ENCODE measurements around the gene PAWR. TPM values are rescaled to one million over a fixed set of nuclear protein-coding genes. Genes with fewer than 3 reads are reported as not detected.
A peak's percentile ranks its signal among the peaks of the same experiment; 100 is the strongest.

PAWR gene
- total and polyA plus RNA-seq, 3 experiments from 2014 or later, result 2.3 to 2.9 (median 2.4) TPM

DNA sequence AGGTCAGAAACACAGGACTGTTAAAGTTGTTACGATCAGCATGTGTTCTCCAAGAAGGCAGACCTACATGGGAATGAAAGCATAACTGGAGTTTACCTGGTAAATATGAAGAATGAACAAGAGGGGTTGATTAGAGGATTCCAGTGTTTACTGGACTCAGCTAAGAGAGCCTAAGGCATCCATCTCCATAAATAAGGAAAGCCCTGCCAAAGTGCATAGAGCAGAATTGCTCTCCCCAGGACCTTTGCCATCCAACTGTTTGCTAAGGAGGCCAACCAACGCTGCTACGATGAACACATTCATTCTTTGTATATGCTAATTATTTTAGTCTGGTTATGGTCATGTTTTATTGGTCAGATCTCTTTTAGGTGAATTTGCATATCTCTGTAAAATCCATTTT is 17.1 kb upstream of the PAWR start:
- ChIA-PET POLR2A (no interaction called here), CTCF (interaction anchor here (0.8 kb wide), 1 partner anchor 9 kb away, joined by 3 read pairs; no protein-coding TSS in a partner anchor)
- no peak overlapping the region for H3K4me3 Mint-ChIP-seq
- H3K4me1 Mint-ChIP-seq, result no peaks in the 10 kb centered on the region
- Histone ChIP-seq H3K9me3 (ENCODE audit: low read length) (no peaks in the 10 kb centered on the region), H3K27ac (ENCODE audit: low read depth, low read length) (no peak overlapping the region), H3K4me3 (ENCODE audit: low read length) (no peak overlapping the region), H3K36me3 (ENCODE audit: insufficient read depth, low read length) (no peaks in the 10 kb centered on the region), H3K4me1 (ENCODE audit: insufficient read depth, low read length) (no peaks in the 10 kb centered on the region), H3K27me3 (ENCODE audit: insufficient read depth, low read length, poor library complexity, severe bottlenecking) (no peaks in the 10 kb centered on the region)
- peaks cover 5 to 18% of the 10 kb centered on the region in 2 donors for H3K27me3 Mint-ChIP-seq
- no peak for DNase-seq
- H3K36me3 Mint-ChIP-seq, result no peaks in the 10 kb centered on the region
- H3K9me3 Mint-ChIP-seq, result no peaks in the 10 kb centered on the region
- H3K27ac Mint-ChIP-seq, result no peak overlapping the region

DNA sequence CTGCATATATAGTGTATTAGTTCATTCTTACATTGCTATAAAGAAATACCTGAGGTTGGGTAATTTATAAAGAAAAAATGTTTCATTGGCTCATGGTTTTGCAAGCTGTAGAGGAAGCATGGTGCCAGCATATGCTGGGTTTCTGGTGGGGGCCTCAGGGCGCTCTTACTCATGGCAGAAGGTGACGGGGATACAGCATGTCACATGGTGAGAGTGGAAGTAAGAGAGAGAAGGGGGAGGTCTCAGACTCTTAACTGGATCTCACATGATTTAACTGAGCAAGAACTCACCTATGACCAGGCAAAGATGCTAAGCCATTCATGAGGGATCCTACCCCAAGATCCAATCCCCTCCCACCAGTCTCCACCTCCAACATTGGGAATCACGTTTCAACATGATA is 15.9 kb upstream of the PAWR start:
- H3K4me3 Mint-ChIP-seq, result no peak overlapping the region
- no peak for DNase-seq
- H3K27me3 Mint-ChIP-seq, result peaks cover 6 to 21% of the 10 kb centered on the region in 2 donors
- no peaks in the 10 kb centered on the region for H3K4me1 Mint-ChIP-seq
- Histone ChIP-seq H3K4me1 (ENCODE audit: insufficient read depth, low read length) (no peaks in the 10 kb centered on the region), H3K4me3 (ENCODE audit: low read length) (no peak overlapping the region), H3K27ac (ENCODE audit: low read depth, low read length) (no peak overlapping the region), H3K9me3 (ENCODE audit: low read length) (no peaks in the 10 kb centered on the region), H3K27me3 (ENCODE audit: insufficient read depth, low read length, poor library complexity, severe bottlenecking) (no peaks in the 10 kb centered on the region), H3K36me3 (ENCODE audit: insufficient read depth, low read length) (no peaks in the 10 kb centered on the region)
- no peaks in the 10 kb centered on the region for H3K36me3 Mint-ChIP-seq
- CTCF ChIA-PET, result no interaction called here
- H3K27ac Mint-ChIP-seq, result no peak overlapping the region
- H3K9me3 Mint-ChIP-seq, result no peaks in the 10 kb centered on the region
- POLR2A ChIA-PET, result no interaction called here

- Mint-ChIP-seq H3K4me1 (no peaks in the 10 kb centered on the region), H3K27me3 (peaks cover 6 to 21% of the 10 kb centered on the region in 2 donors), H3K9me3 (no peaks in the 10 kb centered on the region), H3K27ac (no peak overlapping the region), H3K4me3 (no peak overlapping the region), H3K36me3 (no peaks in the 10 kb centered on the region)
- no peaks in the 10 kb centered on the region for H3K4me1 ChIP-seq (ENCODE audit: insufficient read depth, low read length)
- no peaks in the 10 kb centered on the region for H3K9me3 ChIP-seq (ENCODE audit: low read length)
- ChIA-PET POLR2A (no interaction called here), CTCF (no interaction called here)
- no peaks in the 10 kb centered on the region for H3K27me3 ChIP-seq (ENCODE audit: insufficient read depth, low read length, poor library complexity, severe bottlenecking)
- no peak overlapping the region for H3K27ac ChIP-seq (ENCODE audit: low read depth, low read length)
- H3K36me3 ChIP-seq (ENCODE audit: insufficient read depth, low read length), result no peaks in the 10 kb centered on the region
- H3K4me3 ChIP-seq (ENCODE audit: low read length), result no peak overlapping the region
- DNase-seq, result no peak
These were observed 15.4 kb upstream of the PAWR start for GRCh38 chr12:79706156-79706555.

DNA sequence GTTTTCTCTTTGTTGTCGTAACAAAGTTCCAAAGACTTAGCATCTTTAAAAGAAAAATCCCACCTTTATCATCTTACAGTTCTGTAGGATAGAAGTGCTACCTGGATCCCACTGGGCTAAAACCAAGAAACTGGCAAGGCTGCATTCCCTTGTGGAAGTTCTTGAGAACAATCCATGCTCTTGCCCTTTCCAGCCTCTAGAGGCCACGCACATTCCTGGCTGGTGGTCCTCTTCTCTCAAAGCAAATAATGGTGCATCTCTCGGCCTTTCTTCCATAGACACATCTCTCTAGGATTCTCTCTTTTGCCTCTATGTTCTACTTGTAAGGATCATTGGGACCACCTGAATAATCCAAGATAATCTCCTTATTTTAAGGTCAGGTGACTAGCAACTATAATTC is 8.2 kb upstream of the PAWR start:
- peaks cover 0 to 6% (median 0%) of the 10 kb centered on the region in 5 donors for H3K9me3 Mint-ChIP-seq
- Histone ChIP-seq H3K27ac (ENCODE audit: low read depth, low read length) (no peak overlapping the region), H3K27me3 (ENCODE audit: insufficient read depth, low read length, poor library complexity, severe bottlenecking) (no peaks in the 10 kb centered on the region), H3K9me3 (ENCODE audit: low read length) (no peaks in the 10 kb centered on the region), H3K4me3 (ENCODE audit: low read length) (no peak overlapping the region), H3K36me3 (ENCODE audit: insufficient read depth, low read length) (no peaks in the 10 kb centered on the region), H3K4me1 (ENCODE audit: insufficient read depth, low read length) (no peaks in the 10 kb centered on the region)
- no peaks in the 10 kb centered on the region for H3K4me1 Mint-ChIP-seq
- no peaks in the 10 kb centered on the region for H3K36me3 Mint-ChIP-seq
- peaks cover 9 to 31% of the 10 kb centered on the region in 2 donors for H3K27me3 Mint-ChIP-seq
- DNase-seq, result no peak
- H3K4me3 Mint-ChIP-seq, result no peak overlapping the region
- ChIA-PET CTCF (interaction anchor here (0.6 kb wide), 1 partner anchor 8 kb away, joined by 3 read pairs; no protein-coding TSS in a partner anchor), POLR2A (no interaction called here)
- no peak overlapping the region for H3K27ac Mint-ChIP-seq

DNA sequence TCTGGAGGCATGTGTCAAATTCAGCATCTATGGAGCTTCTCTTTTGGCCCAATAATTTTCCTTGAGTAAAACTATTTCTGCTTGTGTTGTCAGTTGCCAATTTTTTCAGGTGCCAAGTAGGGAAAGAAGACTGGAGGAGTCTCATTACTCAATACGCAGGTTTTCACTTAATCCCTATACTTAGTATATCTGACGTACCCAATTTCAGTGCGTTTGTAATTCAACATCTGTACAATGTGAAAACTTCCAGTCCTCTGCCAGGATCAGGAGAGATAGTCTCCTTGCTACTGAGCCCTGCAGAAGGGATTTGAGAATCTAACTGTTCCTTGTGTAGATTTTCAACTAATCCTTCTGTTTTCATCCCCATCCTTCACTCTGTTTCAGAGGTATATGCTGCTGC is 5.7 kb upstream of the PAWR start:
- Mint-ChIP-seq H3K4me1 (peaks cover under 1 to 9% (median 4%) of the 10 kb centered on the region in 3 donors), H3K4me3 (no peak overlapping the region), H3K27ac (no peak overlapping the region), H3K27me3 (peaks cover 20 to 41% of the 10 kb centered on the region in 2 donors), H3K36me3 (no peaks in the 10 kb centered on the region), H3K9me3 (peaks cover 0 to 6% (median 0%) of the 10 kb centered on the region in 5 donors)
- no peak for DNase-seq
- Histone ChIP-seq H3K4me3 (ENCODE audit: low read length) (no peak overlapping the region), H3K27me3 (ENCODE audit: insufficient read depth, low read length, poor library complexity, severe bottlenecking) (peaks cover 7% of the 10 kb centered on the region), H3K36me3 (ENCODE audit: insufficient read depth, low read length) (no peaks in the 10 kb centered on the region), H3K27ac (ENCODE audit: low read depth, low read length) (no peak overlapping the region), H3K4me1 (ENCODE audit: insufficient read depth, low read length) (no peaks in the 10 kb centered on the region), H3K9me3 (ENCODE audit: low read length) (no peaks in the 10 kb centered on the region)
- ChIA-PET CTCF (no interaction called here), POLR2A (no interaction called here)

- Histone ChIP-seq H3K9me3 (ENCODE audit: low read length) (no peaks in the 10 kb centered on the region), H3K4me3 (ENCODE audit: low read length) (no peak overlapping the region), H3K27me3 (ENCODE audit: insufficient read depth, low read length, poor library complexity, severe bottlenecking) (peaks cover 14% of the 10 kb centered on the region), H3K4me1 (ENCODE audit: insufficient read depth, low read length) (peaks cover 8% of the 10 kb centered on the region), H3K36me3 (ENCODE audit: insufficient read depth, low read length) (no peaks in the 10 kb centered on the region), H3K27ac (ENCODE audit: low read depth, low read length) (no peak overlapping the region)
- DNase-seq, result no peak
- CTCF ChIA-PET, result no interaction called here
- H3K4me1 Mint-ChIP-seq, result peaks cover 9 to 26% (median 25%) of the 10 kb centered on the region in 3 donors
- peaks cover 0 to 6% (median 2%) of the 10 kb centered on the region in 5 donors for H3K9me3 Mint-ChIP-seq
- H3K4me3 Mint-ChIP-seq, result peak overlapping the region in 1 of 7 donors; percentile 82
- H3K27ac Mint-ChIP-seq, result no peak overlapping the region
- peaks cover 32 to 59% of the 10 kb centered on the region in 2 donors for H3K27me3 Mint-ChIP-seq
- POLR2A ChIA-PET, result no interaction called here
- no peaks in the 10 kb centered on the region for H3K36me3 Mint-ChIP-seq
These were observed 2.3 kb upstream of the PAWR start for GRCh38 chr12:79692860-79693577.

GRCh38 chr12:79691511-79692248 is 916 bp upstream of the PAWR start:
- H3K36me3 ChIP-seq (ENCODE audit: insufficient read depth, low read length), result no peaks in the 10 kb centered on the region
- POLR2A ChIA-PET, result no interaction called here
- Mint-ChIP-seq H3K27ac (peak overlapping the region in 1 of 8 donors; percentile 45), H3K27me3 (peaks cover 42 to 68% of the 10 kb centered on the region in 2 donors), H3K36me3 (no peaks in the 10 kb centered on the region), H3K9me3 (peaks cover 0 to 6% (median 2%) of the 10 kb centered on the region in 5 donors), H3K4me3 (peak overlapping the region; percentile 79 to 90 (median 82)), H3K4me1 (peaks cover 10 to 28% (median 25%) of the 10 kb centered on the region in 3 donors)
- no peaks in the 10 kb centered on the region for H3K9me3 ChIP-seq (ENCODE audit: low read length)
- H3K27ac ChIP-seq (ENCODE audit: low read depth, low read length), result no peak overlapping the region
- H3K27me3 ChIP-seq (ENCODE audit: insufficient read depth, low read length, poor library complexity, severe bottlenecking), result peaks cover 14% of the 10 kb centered on the region
- CTCF ChIA-PET, result no interaction called here
- peak in 1 of 5 donors; percentile 3 for DNase-seq
- H3K4me3 ChIP-seq (ENCODE audit: low read length), result peak overlapping the region; percentile 22
- H3K4me1 ChIP-seq (ENCODE audit: insufficient read depth, low read length), result peaks cover 12% of the 10 kb centered on the region

GRCh38 chr12:79690142-79690637 is 574 bp downstream of the PAWR start:
- CTCF ChIA-PET, result no interaction called here
- no peak overlapping the region for H3K4me3 ChIP-seq (ENCODE audit: low read length)
- Mint-ChIP-seq H3K27ac (no peak overlapping the region), H3K36me3 (no peaks in the 10 kb centered on the region), H3K4me3 (peak overlapping the region; percentile 71 to 80 (median 77)), H3K9me3 (peaks cover 0 to 2% (median 0%) of the 10 kb centered on the region in 5 donors), H3K4me1 (peaks cover 10 to 28% (median 25%) of the 10 kb centered on the region in 3 donors), H3K27me3 (peaks cover 43 to 70% of the 10 kb centered on the region in 2 donors)
- peaks cover 12% of the 10 kb centered on the region for H3K4me1 ChIP-seq (ENCODE audit: insufficient read depth, low read length)
- H3K9me3 ChIP-seq (ENCODE audit: low read length), result no peaks in the 10 kb centered on the region
- H3K27ac ChIP-seq (ENCODE audit: low read depth, low read length), result no peak overlapping the region
- H3K36me3 ChIP-seq (ENCODE audit: insufficient read depth, low read length), result no peaks in the 10 kb centered on the region
- POLR2A ChIA-PET, result no interaction called here
- DNase-seq, result peak in 1 of 5 donors; percentile 7
- peaks cover 14% of the 10 kb centered on the region for H3K27me3 ChIP-seq (ENCODE audit: insufficient read depth, low read length, poor library complexity, severe bottlenecking)

Measured in CD8-positive, alpha-beta memory T cell (primary cell).